Mucosa of rectum (tissue), 2 donors: ENCODE results near the gene KCNJ12.

ENCODE experiments used
- H3K27ac ChIP-seq, 2 donors: one replicate each; pipeline ENCODE4 v1.7.0; 2013; ENCODE audit warnings: inconsistent platforms in 2 of 2, low read depth in 2 of 2, low read length in 2 of 2
- H3K27me3 ChIP-seq, 2 donors: one replicate each; pipeline ENCODE4 v1.7.0; 2013; ENCODE audit warnings: low read length in 2 of 2; ENCODE audit not compliant: control insufficient read depth in 2 of 2, insufficient read depth in 2 of 2
- H3K36me3 ChIP-seq, 2 donors: one replicate each; pipeline ENCODE4 v1.7.0; 2013; ENCODE audit warnings: low read length in 2 of 2; ENCODE audit not compliant: control insufficient read depth in 2 of 2, insufficient read depth in 2 of 2
- H3K4me1 ChIP-seq, 2 donors: one replicate each; pipeline ENCODE4 v1.7.0; 2013; ENCODE audit warnings: low read length in 2 of 2, mild to moderate bottlenecking in 1 of 2; ENCODE audit not compliant: control insufficient read depth in 2 of 2, insufficient read depth in 2 of 2
- H3K4me3 ChIP-seq, 2 donors: one replicate each; pipeline ENCODE4 v1.7.0; 2013; ENCODE audit warnings: low read length in 2 of 2
- H3K9ac ChIP-seq, 2 donors: one replicate each; pipeline ENCODE4 v1.7.0; 2013; ENCODE audit warnings: low read length in 2 of 2, low read depth in 1 of 2, mild to moderate bottlenecking in 1 of 2
- H3K9me3 ChIP-seq, 2 donors: one replicate each; pipeline ENCODE4 v1.7.0; 2013; ENCODE audit warnings: low read length in 2 of 2; ENCODE audit not compliant: control insufficient read depth in 2 of 2
- donor health status: healthy.
- donor health status: Normal muscosa, but diverticular disease.

Gene KCNJ12

GRCh38 chr17:21357281-21357680, 18.9 kb upstream of the KCNJ12 start:
- Histone ChIP-seq H3K36me3 (no peaks in the 10 kb centered on the region), H3K4me3 (no peak overlapping the region), H3K9me3 (no peaks in the 10 kb centered on the region), H3K27ac (no peak overlapping the region), H3K9ac (no peak overlapping the region), H3K27me3 (no peaks in the 10 kb centered on the region), H3K4me1 (peaks cover 0 to 5% of the 10 kb centered on the region in 2 donors)

GRCh38 chr17:21357696-21358656, 18.2 kb upstream of the KCNJ12 start:
- no peak overlapping the region for H3K4me3 ChIP-seq
- no peaks in the 10 kb centered on the region for H3K36me3 ChIP-seq
- no peak overlapping the region for H3K27ac ChIP-seq

GRCh38 chr17:21358682-21359482, 17.3 kb upstream of the KCNJ12 start:
- no peak overlapping the region for H3K4me3 ChIP-seq
- H3K4me1 ChIP-seq: peaks cover 0 to 5% of the 10 kb centered on the region in 2 donors
- H3K9me3 ChIP-seq: no peaks in the 10 kb centered on the region
- H3K27me3 ChIP-seq: no peaks in the 10 kb centered on the region
- H3K9ac ChIP-seq: no peak overlapping the region
- no peak overlapping the region for H3K27ac ChIP-seq
- H3K36me3 ChIP-seq: no peaks in the 10 kb centered on the region

More at GRCh38 chr17:21357696-21358656, 18.2 kb upstream of the KCNJ12 start:
- Histone ChIP-seq H3K9ac (no peak overlapping the region), H3K27me3 (no peaks in the 10 kb centered on the region), H3K4me1 (peaks cover 0 to 5% of the 10 kb centered on the region in 2 donors), H3K9me3 (no peaks in the 10 kb centered on the region)

- Histone ChIP-seq H3K27ac (no peak overlapping the region), H3K9me3 (no peaks in the 10 kb centered on the region), H3K36me3 (no peaks in the 10 kb centered on the region), H3K27me3 (no peaks in the 10 kb centered on the region), H3K4me3 (no peak overlapping the region), H3K9ac (no peak overlapping the region), H3K4me1 (peaks cover 0 to 5% of the 10 kb centered on the region in 2 donors)
Observed at GRCh38 chr17:21359483-21359840, 16.7 kb upstream of the KCNJ12 start.

GRCh38 chr17:21360048-21360447, 16.1 kb upstream of the KCNJ12 start:
- Histone ChIP-seq H3K27ac (no peak overlapping the region), H3K4me1 (peaks cover 0 to 5% of the 10 kb centered on the region in 2 donors), H3K27me3 (no peaks in the 10 kb centered on the region), H3K9me3 (no peaks in the 10 kb centered on the region), H3K9ac (no peak overlapping the region), H3K36me3 (no peaks in the 10 kb centered on the region), H3K4me3 (no peak overlapping the region)

GRCh38 chr17:21361020-21361809, 14.9 kb upstream of the KCNJ12 start:
- Histone ChIP-seq H3K27ac (no peak overlapping the region), H3K9ac (no peak overlapping the region)

GRCh38 chr17:21362331-21362931, 13.7 kb upstream of the KCNJ12 start:
- Histone ChIP-seq H3K4me1 (peaks cover 0 to 5% of the 10 kb centered on the region in 2 donors), H3K9me3 (no peaks in the 10 kb centered on the region), H3K4me3 (no peak overlapping the region), H3K27me3 (peaks cover 0 to 3% of the 10 kb centered on the region in 2 donors), H3K27ac (no peak overlapping the region), H3K9ac (no peak overlapping the region), H3K36me3 (no peaks in the 10 kb centered on the region)

More at GRCh38 chr17:21361020-21361809, 14.9 kb upstream of the KCNJ12 start:
- Histone ChIP-seq H3K9me3 (no peaks in the 10 kb centered on the region), H3K4me1 (peaks cover 0 to 5% of the 10 kb centered on the region in 2 donors), H3K36me3 (no peaks in the 10 kb centered on the region), H3K4me3 (no peak overlapping the region), H3K27me3 (no peaks in the 10 kb centered on the region)

GRCh38 chr17:21363776-21364642, 12.1 kb upstream of the KCNJ12 start:
- no peaks in the 10 kb centered on the region for H3K36me3 ChIP-seq
- H3K27ac ChIP-seq: no peak overlapping the region
- H3K9ac ChIP-seq: no peak overlapping the region
- peaks cover 0 to 4% of the 10 kb centered on the region in 2 donors for H3K27me3 ChIP-seq
- H3K9me3 ChIP-seq: no peaks in the 10 kb centered on the region
- peaks cover 0 to 5% of the 10 kb centered on the region in 2 donors for H3K4me1 ChIP-seq
- H3K4me3 ChIP-seq: no peak overlapping the region

GRCh38 chr17:21365016-21365415, 11.1 kb upstream of the KCNJ12 start:
- peaks cover 0 to 4% of the 10 kb centered on the region in 2 donors for H3K27me3 ChIP-seq
- no peak overlapping the region for H3K9ac ChIP-seq
- H3K4me3 ChIP-seq: no peak overlapping the region
- no peak overlapping the region for H3K27ac ChIP-seq
- no peaks in the 10 kb centered on the region for H3K4me1 ChIP-seq
- H3K9me3 ChIP-seq: no peaks in the 10 kb centered on the region
- no peaks in the 10 kb centered on the region for H3K36me3 ChIP-seq
